Daoy (cell line): ENCODE results near the gene KTI12. TPM values are rescaled to one million over a fixed set of nuclear protein-coding genes. Genes with fewer than 3 reads are reported as not detected.
"Not testable (repeated sequence)": the region's sequence is repeated elsewhere in the genome, so short reads cannot be mapped to it uniquely, and the experiment has no call there.

Experiments used
- DNase-seq: peaks from one replicate; pipeline ENCODE4 v3.0.0-alpha.2; 2015; ENCODE audit warnings: low read depth
- total RNA-seq: library from RNA; depleted of rRNA; stranded (reverse); fragments of >200 nt; shearing (Covaris generic); gene quantifications from 2 replicates; pipeline ENCODE4 v1.2.3, GENCODE V29; 2014; rRNA removed

Gene KTI12
- 23.2 and 29.4 TPM in 2 replicates for total RNA-seq

- DNase-seq: peak; percentile 91
These were observed at the start of gene KTI12 for GRCh38 chr1:52033190-52034049. TSS of gene KTI12 (minus strand) at chr1:52033810. CDS start at chr1:52033761, 49 bp downstream.

GRCh38 chr1:52080014-52080415, 46.4 kb upstream of the KTI12 start:
- DNase-seq: no peak

GRCh38 chr1:52077277-52077676, 43.7 kb upstream of the KTI12 start:
- not testable (repeated sequence) for DNase-seq

DNA sequence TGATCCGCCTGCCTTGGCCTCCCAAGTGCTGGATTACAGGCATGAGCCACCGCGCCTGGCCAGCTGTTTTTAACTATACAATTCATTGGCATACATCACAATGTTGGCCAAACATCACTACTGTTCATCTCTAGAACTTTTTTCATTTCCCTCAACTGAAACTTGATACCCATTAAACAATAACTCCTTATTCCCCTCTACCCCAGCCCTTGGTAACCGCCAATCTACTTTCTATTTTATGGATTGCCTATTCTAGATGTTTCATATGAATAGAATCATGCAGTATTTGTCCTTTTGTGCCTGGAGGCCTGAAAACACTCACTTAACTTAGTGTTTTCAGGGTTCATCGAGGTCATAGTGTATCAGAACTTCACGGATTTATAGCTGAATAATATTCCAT, 38.7 kb upstream of the KTI12 start:
- no peak for DNase-seq

DNA sequence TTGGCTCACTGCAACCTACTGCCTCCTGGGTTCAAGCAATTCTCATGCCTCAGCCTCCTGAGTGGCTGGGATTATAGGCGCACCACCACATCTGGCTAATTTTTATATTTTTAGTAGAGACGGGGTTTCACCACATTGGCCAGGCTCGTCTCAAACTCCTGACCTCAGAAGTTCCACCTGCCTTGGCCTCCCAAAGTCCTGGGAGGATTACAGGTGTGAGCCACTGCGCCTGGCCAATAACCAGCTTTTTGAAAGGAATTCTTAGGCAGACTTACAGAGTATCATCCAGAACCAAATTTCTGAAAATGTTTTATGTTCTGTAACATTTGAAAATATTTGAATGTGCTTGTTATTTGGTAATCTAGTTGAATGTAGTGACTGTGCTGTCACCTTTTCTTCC, 37.1 kb upstream of the KTI12 start:
- no peak for DNase-seq

GRCh38 chr1:52063192-52063591, 29.6 kb upstream of the KTI12 start:
- no peak for DNase-seq

DNA sequence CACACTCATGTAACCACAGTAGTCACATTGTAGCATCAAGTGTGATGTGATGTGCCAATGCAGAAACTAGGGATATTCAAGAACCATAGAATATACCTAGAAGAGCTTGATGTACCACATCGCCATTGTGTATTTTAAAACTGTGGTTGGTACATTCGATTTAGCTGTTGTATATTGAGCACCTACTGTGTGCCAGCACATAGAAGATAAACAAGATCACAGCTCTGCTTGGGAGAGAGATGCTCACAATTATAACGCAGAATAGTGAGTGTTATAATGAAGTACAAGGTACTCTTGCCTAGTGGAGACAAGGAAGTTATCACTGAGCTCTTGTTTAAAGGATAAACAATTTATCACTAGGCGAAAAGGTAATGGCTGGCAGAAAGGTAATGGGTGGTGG, 27.2 kb upstream of the KTI12 start:
- no peak for DNase-seq

DNA sequence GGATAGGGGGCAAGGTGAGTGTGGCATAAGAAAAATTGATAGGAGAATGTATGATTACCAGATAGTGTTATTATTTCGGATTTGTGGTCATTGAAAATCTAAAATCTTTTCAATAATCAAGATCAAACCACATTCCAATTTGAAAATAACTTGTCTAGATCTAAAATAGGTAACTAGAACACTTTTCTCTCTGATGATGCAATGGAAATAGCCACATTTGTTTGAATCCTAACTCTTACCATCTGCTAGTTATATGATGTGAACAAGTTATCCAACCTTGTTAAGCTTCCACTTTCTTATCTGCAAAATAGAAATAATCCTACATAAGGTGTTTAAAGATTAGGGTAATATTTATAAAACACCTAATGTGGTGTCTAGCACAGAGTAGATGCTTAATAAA, 26.3 kb upstream of the KTI12 start:
- no peak for DNase-seq

DNA sequence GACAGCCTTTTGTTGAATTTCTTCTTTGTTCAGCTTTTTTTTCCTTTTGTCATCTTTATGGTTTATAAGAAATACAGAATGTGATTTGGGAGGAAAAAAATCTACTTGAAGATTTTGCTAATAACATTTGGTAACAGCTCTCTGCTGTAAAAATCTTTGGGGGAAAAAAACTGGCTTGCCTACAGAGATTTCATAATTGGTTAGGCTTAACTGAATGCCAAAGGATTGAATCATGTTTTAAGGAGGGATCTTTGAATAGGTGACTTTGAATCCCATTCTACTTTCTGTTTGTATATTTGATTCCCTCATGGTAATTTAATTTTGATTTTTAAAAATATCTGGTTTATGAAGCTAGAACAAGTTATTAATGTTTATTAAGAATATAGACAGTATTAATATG, 25.7 kb upstream of the KTI12 start:
- peak; percentile 6 for DNase-seq

DNA sequence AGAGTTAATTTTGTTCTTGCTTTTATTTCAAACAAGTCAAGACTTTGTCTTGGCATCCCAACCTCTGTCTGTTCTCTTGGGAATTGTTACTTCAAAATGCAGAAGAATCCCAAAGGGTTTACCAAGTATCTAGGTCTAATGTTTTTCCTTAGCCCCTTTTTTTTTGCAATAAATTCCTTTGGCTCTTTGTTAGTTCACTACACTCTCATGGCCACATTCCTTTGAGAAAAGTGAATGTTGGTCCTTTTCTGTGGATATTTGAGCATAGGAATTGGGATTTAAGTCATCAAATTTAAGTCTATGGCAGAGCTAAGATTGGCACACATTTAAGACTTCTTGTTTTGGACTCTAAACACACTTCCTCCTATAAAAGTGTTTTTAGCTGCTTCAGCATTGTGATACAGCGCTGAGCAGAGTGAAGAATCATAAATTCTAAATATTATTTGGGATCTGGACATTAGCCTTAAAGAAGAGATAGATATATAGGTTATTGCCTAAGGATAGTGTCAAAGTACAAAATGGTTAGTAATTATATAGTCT, 24.3 kb upstream of the KTI12 start:
- no peak for DNase-seq

DNA sequence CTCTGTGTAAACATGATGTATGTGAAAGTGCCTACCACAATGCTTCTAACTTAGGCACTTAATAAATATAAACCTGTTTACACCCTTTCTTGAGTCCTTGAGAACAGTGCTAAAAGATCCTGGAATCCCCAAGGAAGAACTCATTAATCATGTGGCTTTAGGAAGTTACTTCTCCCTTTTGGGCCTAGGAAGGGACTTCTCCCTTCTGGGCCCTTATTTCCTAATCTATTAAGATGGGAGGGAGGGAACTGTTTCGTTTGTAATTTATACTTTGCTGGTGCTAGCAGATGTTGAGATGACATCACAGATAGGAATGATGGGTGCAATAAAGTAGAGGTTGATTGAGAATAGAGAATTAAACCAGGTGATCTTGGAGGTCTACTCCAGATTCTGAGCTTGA, 23.6 kb upstream of the KTI12 start:
- no peak for DNase-seq

DNA sequence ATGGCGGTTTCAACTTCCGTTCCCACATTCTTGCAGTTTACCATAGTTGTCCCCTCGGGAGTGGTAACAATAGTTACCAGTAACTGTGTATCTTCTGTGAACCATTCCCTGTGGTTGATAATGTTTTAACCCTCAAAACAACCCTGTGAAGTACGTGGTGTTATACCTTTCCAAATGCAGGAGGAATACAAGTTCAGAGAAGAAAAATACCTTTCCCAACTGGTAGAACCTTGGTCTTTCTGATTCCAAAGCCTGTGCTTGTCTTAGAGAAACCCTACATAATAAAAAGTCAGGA, 23.3 kb upstream of the KTI12 start:
- DNase-seq: no peak

- DNase-seq: peak; percentile 97
These were observed 22.7 kb upstream of the KTI12 start, which contains the start of gene BTF3L4 for GRCh38 chr1:52056163-52056936. TSS of gene BTF3L4 (plus strand) at chr1:52056295. CDS start at chr1:52059848, 3,553 bp downstream.

GRCh38 chr1:52055866-52056162, 22.2 kb upstream of the KTI12 start:
- no peak for DNase-seq

- DNase-seq: peak; percentile 93
These were observed 21.7 kb upstream of the KTI12 start, which contains the start of gene TXNDC12 for GRCh38 chr1:52055066-52055865. TSS of gene TXNDC12 (minus strand) at chr1:52055191. CDS start at chr1:52055096, 95 bp downstream.

DNA sequence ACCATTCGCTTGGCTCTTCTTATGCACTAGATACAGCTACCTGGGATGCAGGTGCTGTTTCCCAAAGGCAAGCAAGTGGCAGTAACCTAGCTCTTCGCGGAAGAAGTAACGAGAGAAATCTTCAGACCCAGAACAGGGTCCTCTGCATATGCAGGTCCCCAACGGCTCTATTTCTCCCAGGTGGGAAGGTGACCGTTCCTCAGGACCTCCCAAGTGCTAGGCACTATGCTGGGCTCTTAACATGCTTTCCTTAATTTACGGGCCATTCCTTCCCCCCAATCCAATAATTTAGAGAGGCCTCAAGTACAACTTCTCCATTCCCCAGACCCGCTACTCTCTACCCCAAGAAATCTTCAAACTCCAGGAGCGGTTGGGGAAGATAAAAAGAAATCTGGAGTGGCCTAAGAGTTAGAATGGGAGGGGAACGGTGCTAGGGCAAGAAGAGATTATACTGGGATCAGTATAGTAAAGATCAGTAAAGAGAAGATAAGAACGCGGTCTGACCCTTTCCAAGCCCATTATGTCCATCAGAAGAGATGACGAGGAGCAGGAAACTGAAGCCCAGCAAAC, 21.0 kb upstream of the KTI12 start:
- no peak for DNase-seq

- DNase-seq: no peak
These were observed 20.3 kb upstream of the KTI12 start for GRCh38 chr1:52053862-52054261.

GRCh38 chr1:52049337-52049736, 15.7 kb upstream of the KTI12 start:
- not testable (repeated sequence) for DNase-seq

DNA sequence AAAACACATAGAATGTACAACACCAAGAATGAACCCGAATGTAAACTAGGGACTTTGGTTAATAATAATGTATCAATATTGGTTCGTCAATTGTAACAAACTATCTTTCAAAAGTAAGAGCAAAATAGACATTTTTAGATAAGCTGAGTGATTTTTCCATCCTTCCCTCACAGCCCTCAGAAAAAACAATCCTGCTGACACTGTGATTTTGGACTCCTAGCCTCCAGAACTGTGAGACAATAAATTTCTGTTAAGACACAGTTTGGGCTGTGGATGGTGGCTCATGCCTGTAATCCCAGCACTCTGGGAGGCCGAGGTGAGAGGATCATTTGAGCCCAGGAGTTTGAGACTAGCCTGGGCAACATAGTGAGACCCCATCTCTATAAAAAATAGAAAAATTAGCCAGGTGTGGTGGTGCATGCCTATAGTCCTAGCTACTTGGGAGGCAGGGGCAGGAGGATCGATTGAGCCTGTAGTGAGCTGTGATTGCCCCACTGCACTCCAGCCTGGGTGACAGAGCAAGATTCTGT, 12.1 kb upstream of the KTI12 start:
- not testable (repeated sequence) for DNase-seq

- no peak for DNase-seq
These were observed 11.6 kb upstream of the KTI12 start for GRCh38 chr1:52045236-52045635.

GRCh38 chr1:52041551-52042185, 8.1 kb upstream of the KTI12 start:
- DNase-seq: no peak
